Bronchial epithelial cell (primary cell): ENCODE data around the gene RAPSN. TPM values are rescaled to one million over a fixed set of nuclear protein-coding genes. Genes with fewer than 3 reads are reported as not detected.

Experiments used
- DNase-seq: peaks from one replicate; pipeline ENCODE4 v3.0.0-alpha.2; 2010; ENCODE audit warnings: low read depth
- FAIRE-seq: peaks from 2 replicates; lab custom pipeline; 2011; peaks lifted over from hg19 to GRCh38; lab: Jason Lieb, UNC
- H3K27me3 ChIP-seq: 2 replicates; pipeline ENCODE4 v1.5.1; 2011; ENCODE audit warnings: low read length; ENCODE audit not compliant: control insufficient read depth, insufficient read depth
- H3K36me3 ChIP-seq: 2 replicates; pipeline ENCODE4 v1.5.1; 2011; ENCODE audit warnings: low read length; ENCODE audit not compliant: control insufficient read depth, insufficient read depth
- H3K4me3 ChIP-seq: 2 replicates; pipeline ENCODE4 v1.5.1; 2011; ENCODE audit warnings: mild to moderate bottlenecking, low read depth, low read length, control low read depth
- CTCF ChIP-seq: IDR thresholded peaks from 2 replicates; pipeline ENCODE4 v1.5.1; 2011; ENCODE audit warnings: mild to moderate bottlenecking, moderate library complexity, low read length, control low read depth, inconsistent platforms; ENCODE audit not compliant: insufficient read depth, severe bottlenecking
- total RNA-seq: library from RNA; depleted of rRNA; stranded (reverse); fragments of >200 nt; gene quantifications from 2 replicates; pipeline ENCODE4 v1.2.1, GENCODE V29; 2014

RAPSN gene
- total RNA-seq, 1 donor from 2014 or later = 0.26 TPM

- Histone ChIP-seq H3K27me3 (no peaks in the 10 kb centered on the region), H3K36me3 (no peaks in the 10 kb centered on the region), H3K4me3 (no peak overlapping the region)
- no peak for TF ChIP-seq CTCF
- DNase-seq = no peak
- no peak for FAIRE-seq
Measured at GRCh38 chr11:47392546-47393162, 56.3 kb downstream of the RAPSN start.

- no peak for DNase-seq
- FAIRE-seq = no peak
- H3K36me3 ChIP-seq = no peaks in the 10 kb centered on the region
- H3K27me3 ChIP-seq = no peaks in the 10 kb centered on the region
- no peak overlapping the region for H3K4me3 ChIP-seq
- no peak for TF ChIP-seq CTCF
Measured at GRCh38 chr11:47391711-47392432, 57.1 kb downstream of the RAPSN start.

GRCh38 chr11:47391077-47391583 lies 57.8 kb downstream of the RAPSN start:
- no peak for FAIRE-seq
- Histone ChIP-seq H3K27me3 (no peaks in the 10 kb centered on the region), H3K4me3 (no peak overlapping the region), H3K36me3 (no peaks in the 10 kb centered on the region)
- no peak for TF ChIP-seq CTCF
- no peak for DNase-seq

- no peaks in the 10 kb centered on the region for H3K36me3 ChIP-seq
- no peaks in the 10 kb centered on the region for H3K27me3 ChIP-seq
- FAIRE-seq = no peak
- no peak for TF ChIP-seq CTCF
- no peak overlapping the region for H3K4me3 ChIP-seq
- DNase-seq = no peak
Measured at GRCh38 chr11:47390422-47390760, 58.5 kb downstream of the RAPSN start.

- no peaks in the 10 kb centered on the region for H3K36me3 ChIP-seq
- no peak for DNase-seq
- no peak for TF ChIP-seq CTCF
- no peak overlapping the region for H3K4me3 ChIP-seq
- FAIRE-seq = no peak
- no peaks in the 10 kb centered on the region for H3K27me3 ChIP-seq
Measured at GRCh38 chr11:47389577-47390421, 59.1 kb downstream of the RAPSN start.
